MCF 10A (cell line): ENCODE measurements around the gene C4BPA. TPM values are rescaled to one million over a fixed set of nuclear protein-coding genes. Genes with fewer than 3 reads are reported as not detected.

Source experiments
- BruUV-seq: library from RNA; stranded (reverse); fragments of 400-500 nt; replicated peaks from 2 replicates; lab custom pipeline; 2021; lab: Mats Ljungman, UMichigan
- CTCF ChIA-PET: fragments of 300-600 bp; sonication (Branson Sonifier 250); formaldehyde crosslinking; extraction: SDS; loops from one replicate; lab custom pipeline; 2021; ENCODE audit warnings: antibody characterized with exemption, inconsistent platforms; lab: Yijun Ruan, JAX
- POLR2A ChIA-PET: fragments of 300-600, 350-650 bp; sonication (Branson Sonifier 250); formaldehyde crosslinking; extraction: SDS; loops from one replicate; lab custom pipeline; 2020; ENCODE audit warnings: antibody characterized with exemption, inconsistent platforms; lab: Yijun Ruan, JAX
- DNase-seq: peaks from one replicate; pipeline ENCODE4 v3.0.0-alpha.2; 2018; ENCODE audit not compliant: unreplicated experiment
- H3K27ac Mint-ChIP-seq: one replicate; pipeline ENCODE4 v1.8.0; 2022; ENCODE audit warnings: mild to moderate bottlenecking, low read depth, mixed read lengths; ENCODE audit not compliant: unreplicated experiment
- H3K27me3 Mint-ChIP-seq: one replicate; pipeline ENCODE4 v1.8.0; 2022; ENCODE audit warnings: mixed read lengths; ENCODE audit not compliant: insufficient read depth, unreplicated experiment
- H3K36me3 Mint-ChIP-seq: one replicate; pipeline ENCODE4 v1.8.0; 2022; ENCODE audit warnings: mild to moderate bottlenecking, moderate library complexity, mixed read lengths; ENCODE audit not compliant: insufficient read depth, unreplicated experiment
- H3K4me1 Mint-ChIP-seq: one replicate; pipeline ENCODE4 v1.8.0; 2022; ENCODE audit warnings: mixed read lengths; ENCODE audit not compliant: insufficient read depth, unreplicated experiment
- H3K4me3 Mint-ChIP-seq: one replicate; pipeline ENCODE4 v1.8.0; 2022; ENCODE audit warnings: mild to moderate bottlenecking, moderate library complexity, mixed read lengths; ENCODE audit not compliant: unreplicated experiment
- H3K9me3 Mint-ChIP-seq: one replicate; pipeline ENCODE4 v1.8.0; 2022; ENCODE audit warnings: mixed read lengths; ENCODE audit not compliant: unreplicated experiment
- intact Hi-C: fragments of 100-400 bp; cut with micrococcal nuclease; formaldehyde crosslinking; loops from 2 replicates; pipeline ENCODE4 v1.14.1; 2022
- total RNA-seq: library from RNA; stranded (reverse); gene quantifications from 2 replicates; pipeline ENCODE4 v1.2.3, GENCODE V29; 2022
- TF ChIP-seq, protein P1 (sequence below): fragments of 200-600 bp; IDR thresholded peaks from one replicate; pipeline ENCODE4 v1.8.0; 2022; ENCODE audit warnings: antibody characterized with exemption, mild to moderate bottlenecking; ENCODE audit not compliant: unreplicated experiment

C4BPA gene
- total RNA-seq, 1 experiment from 2014 or later: not detected

DNA sequence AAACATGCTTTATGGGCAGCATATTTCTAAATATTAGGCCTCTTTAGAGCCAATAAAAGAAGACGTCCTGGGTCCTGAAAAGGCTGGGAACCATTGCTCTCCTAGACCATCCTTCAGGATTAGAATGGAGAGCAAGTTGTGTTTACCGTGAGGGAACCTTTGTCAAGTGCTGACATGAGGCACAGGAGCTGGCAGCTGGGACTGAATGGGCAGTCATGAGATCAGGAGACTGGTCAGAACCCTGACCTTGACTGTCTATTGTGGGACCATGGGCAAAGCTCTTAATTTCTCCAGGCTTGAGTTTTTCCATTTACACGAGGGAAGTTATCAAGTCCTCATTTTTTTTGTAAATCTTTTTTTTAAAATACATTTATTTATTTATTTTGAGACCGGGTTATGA is 45.8 kb upstream of the C4BPA start:
- no TSS peak for BruUV-seq
- ChIA-PET CTCF (interaction anchor here (0.9 to 9.7 kb wide), 6 partner anchors 9 to 347 kb away, joined by 3 to 146 read pairs (median 4); no protein-coding TSS in a partner anchor), POLR2A (interaction anchor here (0.9 to 33.4 kb wide), 3 partner anchors 14 to 350 kb away, joined by 3 to 2100 read pairs (median 399); partner anchors contain the start of gene C1orf116)
- peaks cover 24% of the 10 kb centered on the region for H3K36me3 Mint-ChIP-seq
- no peaks in the 10 kb centered on the region for H3K9me3 Mint-ChIP-seq
- no peak overlapping the region for H3K27ac Mint-ChIP-seq
- no peaks in the 10 kb centered on the region for H3K27me3 Mint-ChIP-seq
- H3K4me3 Mint-ChIP-seq: no peak overlapping the region
- TF ChIP-seq, protein P1, sequence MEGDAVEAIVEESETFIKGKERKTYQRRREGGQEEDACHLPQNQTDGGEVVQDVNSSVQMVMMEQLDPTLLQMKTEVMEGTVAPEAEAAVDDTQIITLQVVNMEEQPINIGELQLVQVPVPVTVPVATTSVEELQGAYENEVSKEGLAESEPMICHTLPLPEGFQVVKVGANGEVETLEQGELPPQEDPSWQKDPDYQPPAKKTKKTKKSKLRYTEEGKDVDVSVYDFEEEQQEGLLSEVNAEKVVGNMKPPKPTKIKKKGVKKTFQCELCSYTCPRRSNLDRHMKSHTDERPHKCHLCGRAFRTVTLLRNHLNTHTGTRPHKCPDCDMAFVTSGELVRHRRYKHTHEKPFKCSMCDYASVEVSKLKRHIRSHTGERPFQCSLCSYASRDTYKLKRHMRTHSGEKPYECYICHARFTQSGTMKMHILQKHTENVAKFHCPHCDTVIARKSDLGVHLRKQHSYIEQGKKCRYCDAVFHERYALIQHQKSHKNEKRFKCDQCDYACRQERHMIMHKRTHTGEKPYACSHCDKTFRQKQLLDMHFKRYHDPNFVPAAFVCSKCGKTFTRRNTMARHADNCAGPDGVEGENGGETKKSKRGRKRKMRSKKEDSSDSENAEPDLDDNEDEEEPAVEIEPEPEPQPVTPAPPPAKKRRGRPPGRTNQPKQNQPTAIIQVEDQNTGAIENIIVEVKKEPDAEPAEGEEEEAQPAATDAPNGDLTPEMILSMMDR: no peak
- H3K4me1 Mint-ChIP-seq: peaks cover 13% of the 10 kb centered on the region
- DNase-seq: no peak
- intact Hi-C loops: no loop called here

- Mint-ChIP-seq H3K4me1 (peaks cover 8% of the 10 kb centered on the region), H3K36me3 (peaks cover 24% of the 10 kb centered on the region), H3K9me3 (no peaks in the 10 kb centered on the region), H3K4me3 (no peak overlapping the region), H3K27ac (no peak overlapping the region), H3K27me3 (no peaks in the 10 kb centered on the region)
- TF ChIP-seq, protein P1: peak; percentile 8
- ChIA-PET POLR2A (interaction anchor here (0.6 to 33.4 kb wide), 5 partner anchors 11 to 131 kb away, joined by 3 to 2100 read pairs (median 4); partner anchors contain the start of gene C1orf116), CTCF (interaction anchor here (0.5 to 9.7 kb wide), 10 partner anchors 9 to 865 kb away, joined by 3 to 146 read pairs (median 4); partner anchors contain the start of gene YOD1)
- no TSS peak for BruUV-seq
- intact Hi-C loops: no loop called here
- DNase-seq: no peak
These were observed 44.9 kb upstream of the C4BPA start for GRCh38 chr1:207058878-207059867.

- CTCF ChIA-PET: interaction anchor here (0.5 to 9.7 kb wide), 11 partner anchors 10 to 864 kb away, joined by 3 to 146 read pairs (median 4); partner anchors contain the start of gene YOD1
- Mint-ChIP-seq H3K4me1 (peaks cover 2% of the 10 kb centered on the region), H3K36me3 (peaks cover 26% of the 10 kb centered on the region), H3K27me3 (no peaks in the 10 kb centered on the region), H3K27ac (no peak overlapping the region), H3K9me3 (no peaks in the 10 kb centered on the region), H3K4me3 (no peak overlapping the region)
- POLR2A ChIA-PET: interaction anchor here (0.6 to 16.3 kb wide), 3 partner anchors 9 to 130 kb away, joined by 3 to 399 read pairs (median 5); partner anchors contain the start of gene YOD1
- no peak for DNase-seq
- intact Hi-C loops: no loop called here
- TF ChIP-seq, protein P1: peak; percentile 4
- no TSS peak for BruUV-seq
These were observed 44.2 kb upstream of the C4BPA start for GRCh38 chr1:207059881-207060280.
